Panc1 (cell line): ENCODE data around the gene ZNF362. TPM values are rescaled to one million over a fixed set of nuclear protein-coding genes. Genes with fewer than 3 reads are reported as not detected.

Experiments
- ATAC-seq: fragments of 200-7000 bp; cut with Tn5 transposase; 2 replicates; pipeline ENCODE4 v1.9.1; 2020; ENCODE audit warnings: mild to moderate bottlenecking, moderate library complexity
- BruUV-seq: library from RNA; stranded (reverse); fragments of 400-500 nt; replicated peaks from 2 replicates; lab custom pipeline; 2021; lab: Mats Ljungman, UMichigan
- CTCF ChIA-PET: fragments of 300-600 bp; sonication (Branson Sonifier 250); formaldehyde crosslinking; loops from one replicate; lab custom pipeline; 2022; ENCODE audit warnings: antibody characterized with exemption; lab: Charles Lee
- POLR2A ChIA-PET: fragments of 300-600 bp; sonication (Branson Sonifier 250); formaldehyde crosslinking; loops from one replicate; lab custom pipeline; 2022; ENCODE audit warnings: antibody characterized with exemption; lab: Charles Lee
- DNase-seq: peaks from one replicate; pipeline ENCODE4 v3.0.0-alpha.2; 2010; ENCODE audit warnings: low read depth, low spot score
- H3K27ac ChIP-seq: 2 replicates; pipeline ENCODE4 v1.5.1; 2011; ENCODE audit warnings: mild to moderate bottlenecking, low read length, inconsistent platforms
- H3K27me3 ChIP-seq: fragments of 200-500 bp; sonication (Bioruptor generic); 2 replicates; pipeline ENCODE4 v1.6.0; 2014; ENCODE audit warnings: low read length, inconsistent platforms; ENCODE audit not compliant: control insufficient read depth, insufficient read depth
- H3K36me3 ChIP-seq: fragments of 200-500 bp; sonication (Bioruptor generic); 2 replicates; pipeline ENCODE4 v1.5.1; 2014; ENCODE audit warnings: inconsistent platforms, mild to moderate bottlenecking, low read length, moderate library complexity; ENCODE audit not compliant: control insufficient read depth, insufficient read depth
- H3K4me1 ChIP-seq: 2 replicates; pipeline ENCODE4 v1.5.1; 2011; ENCODE audit warnings: inconsistent platforms, mild to moderate bottlenecking, low read length, moderate library complexity; ENCODE audit not compliant: control insufficient read depth, insufficient read depth
- H3K4me3 ChIP-seq, 2 experiments: 2 replicates each; pipeline ENCODE4 v1.5.1; 2011 to 2012; ENCODE audit warnings: low read depth in 2 of 2, low read length in 2 of 2, mild to moderate bottlenecking in 2 of 2, inconsistent platforms in 1 of 2, moderate library complexity in 1 of 2
- H3K9me3 ChIP-seq: fragments of 200-500 bp; sonication (Bioruptor generic); 2 replicates; pipeline ENCODE4 v1.5.1; 2014; ENCODE audit warnings: low read depth, mild to moderate bottlenecking, inconsistent platforms, low read length, moderate library complexity; ENCODE audit not compliant: control insufficient read depth, insufficient read depth
- CTCF ChIP-seq: fragments of 450-650 bp; IDR thresholded peaks from 2 replicates; pipeline ENCODE4 v1.5.1; 2017; ENCODE audit warnings: mild to moderate bottlenecking
- POLR2AphosphoS5 ChIP-seq: IDR thresholded peaks from 2 replicates; pipeline ENCODE4 v1.6.1; 2012; ENCODE audit warnings: mild to moderate bottlenecking, low read depth, low read length, moderate library complexity
- REST ChIP-seq, 2 experiments: IDR thresholded peaks; 2 replicates each; pipeline ENCODE4 v1.6.1; 2011 to 2012; ENCODE audit warnings: low read depth in 2 of 2, control low read depth in 1 of 2, low read length in 1 of 2, mild to moderate bottlenecking in 1 of 2, moderate library complexity in 1 of 2; ENCODE audit not compliant: insufficient read depth in 1 of 2
- SIN3A ChIP-seq: IDR thresholded peaks from 2 replicates; pipeline ENCODE4 v1.6.1; 2012; ENCODE audit warnings: low read depth, mild to moderate bottlenecking, low read length, moderate library complexity, borderline replicate concordance; ENCODE audit not compliant: insufficient read depth
- TCF7L2 ChIP-seq: IDR thresholded peaks from 2 replicates; pipeline ENCODE4 v1.6.1; 2011; ENCODE audit warnings: mild to moderate bottlenecking, low read depth, low read length, inconsistent platforms
- in situ Hi-C: cut with HindIII; loops from 2 replicates; pipeline ENCODE4 v1.10.0; 2016; ENCODE audit warnings: low sequenced_read_pairs, low pct_unique_long_range_greater_than_20kb
- intact Hi-C: fragments of 100-400 bp; cut with micrococcal nuclease; formaldehyde crosslinking; loops from one replicate; pipeline ENCODE4 v1.10.0; 2022; ENCODE audit not compliant: unreplicated experiment
- total RNA-seq: library from RNA; stranded (reverse); gene quantifications from one replicate; pipeline ENCODE4 v1.2.1, GENCODE V29; 2021; ENCODE audit not compliant: unreplicated experiment

ZNF362 gene
- total RNA-seq, 1 experiment from 2014 or later = 17.5 TPM

- no peaks in the 10 kb centered on the region for H3K27me3 ChIP-seq
- ChIA-PET POLR2A (no interaction called here), CTCF (no interaction called here)
- intact Hi-C loops = no loop called here
- BruUV-seq = TSS peak; percentile 31
- in situ Hi-C loops = no loop called here
- no peak overlapping the region for H3K4me3 ChIP-seq
- H3K27ac ChIP-seq = no peak overlapping the region
- H3K4me1 ChIP-seq = peaks cover 10% of the 10 kb centered on the region; the same call in 1 of the 2 replicates
- ATAC-seq = no peak
- TF ChIP-seq TCF7L2 = no peak
- no peak for DNase-seq
- no peaks in the 10 kb centered on the region for H3K9me3 ChIP-seq
- peaks cover 34% of the 10 kb centered on the region for H3K36me3 ChIP-seq
Observed at GRCh38 chr1:33323663-33324477, 67.6 kb downstream of the ZNF362 start.

GRCh38 chr1:33324677-33325575 lies 68.6 kb downstream of the ZNF362 start:
- TF ChIP-seq SIN3A = no peak
- no peak for TF ChIP-seq CTCF
- no peak for TF ChIP-seq TCF7L2
- TF ChIP-seq POLR2AphosphoS5 = no peak
- no peak for TF ChIP-seq REST (IDR thresholded peaks at IDR 0.05; ENCODE audit: insufficient read depth in 1 of 2, low read depth in 2 of 2, low read length in 1 of 2)
- in situ Hi-C loops = no loop called here
- Histone ChIP-seq H3K4me3 (no peak overlapping the region), H3K36me3 (peaks cover 41% of the 10 kb centered on the region), H3K4me1 (peaks cover 10% of the 10 kb centered on the region; the same call in 1 of the 2 replicates), H3K27ac (no peak overlapping the region), H3K27me3 (no peaks in the 10 kb centered on the region), H3K9me3 (no peaks in the 10 kb centered on the region)
- POLR2A ChIA-PET = no interaction called here
- ATAC-seq (no peak), DNase-seq (no peak)
- intact Hi-C loops = no loop called here
- CTCF ChIA-PET = no interaction called here
- no TSS peak for BruUV-seq
